NCI-H1436 treated with DMSO at 0.1 percent for 48 hours (cell line): ENCODE measurements around the gene ZNF714.

Source experiments
- DNase-seq: peaks from one replicate; lab custom pipeline; 2025; lab: John Stamatoyannopoulos, UW

Gene ZNF714

GRCh38 chr19:21082011-21082975 lies at the start of gene ZNF714:
Gene ZNF714, plus strand, starts transcription at chr19:21082203. Its CDS starts 16,066 bp downstream, at chr19:21098269.
- DNase-seq: no peak

GRCh38 chr19:21045028-21045427 lies 37.0 kb upstream of the ZNF714 start:
- no peak for DNase-seq

- DNase-seq: no peak
Measured at GRCh38 chr19:21046489-21046888, 35.5 kb upstream of the ZNF714 start.

- DNase-seq: no peak
Measured at GRCh38 chr19:21047716-21048115, 34.3 kb upstream of the ZNF714 start.

GRCh38 chr19:21052902-21053301 lies 29.1 kb upstream of the ZNF714 start:
- no peak for DNase-seq

GRCh38 chr19:21065336-21065735 lies 16.7 kb upstream of the ZNF714 start:
- DNase-seq: no peak

GRCh38 chr19:21084343-21084742 lies 2.3 kb downstream of the ZNF714 start:
- no peak for DNase-seq

GRCh38 chr19:21087871-21088270 lies 5.9 kb downstream of the ZNF714 start:
- no peak for DNase-seq

GRCh38 chr19:21092109-21092508 lies 10.1 kb downstream of the ZNF714 start:
- no peak for DNase-seq

- DNase-seq: no peak
Measured at GRCh38 chr19:21094347-21095025, 12.5 kb downstream of the ZNF714 start.

- DNase-seq: no peak
Measured at GRCh38 chr19:21098291-21098690, 16.3 kb downstream of the ZNF714 start.

- DNase-seq: no peak
Measured at GRCh38 chr19:21101521-21102242, 19.7 kb downstream of the ZNF714 start.

- no peak for DNase-seq
Measured at GRCh38 chr19:21109116-21109515, 27.1 kb downstream of the ZNF714 start.

- DNase-seq: no peak
Measured at GRCh38 chr19:21110183-21110582, 28.2 kb downstream of the ZNF714 start.

GRCh38 chr19:21115430-21115829 lies 33.4 kb downstream of the ZNF714 start:
- no peak for DNase-seq

- no peak for DNase-seq
Measured at GRCh38 chr19:21117041-21117907, 35.3 kb downstream of the ZNF714 start.

- no peak for DNase-seq
Measured at GRCh38 chr19:21126078-21126477, 44.1 kb downstream of the ZNF714 start.

GRCh38 chr19:21127001-21127400 lies 45.0 kb downstream of the ZNF714 start:
- no peak for DNase-seq

GRCh38 chr19:21127898-21128297 lies 45.9 kb downstream of the ZNF714 start:
- DNase-seq: no peak

- DNase-seq: no peak
Measured at GRCh38 chr19:21128901-21129698, 47.1 kb downstream of the ZNF714 start.
